HepG2 (cell line): Measurements from ENCODE around the gene HNRNPUL2. TPM values are rescaled to one million over a fixed set of nuclear protein-coding genes. Genes with fewer than 3 reads are reported as not detected.

Experiments used
- ATAC-seq: fragments of 200-7000 bp; cut with Tn5 transposase; 3 replicates; pipeline ENCODE4 v1.9.1; 2020; ENCODE audit warnings: mild to moderate bottlenecking, moderate library complexity
- BruUV-seq: library from RNA; stranded (reverse); fragments of 400-500 nt; replicated peaks from 2 replicates; lab custom pipeline; 2021; lab: Mats Ljungman, UMichigan
- CTCF ChIA-PET: fragments of 300-600 bp; formaldehyde crosslinking; extraction: SDS; loops from one replicate; lab custom pipeline; 2021; ENCODE audit warnings: low total read pairs, inconsistent platforms, low intra/inter-chr PET ratio; lab: Yijun Ruan, JAX
- POLR2A ChIA-PET: fragments of 350-600 bp; sonication (Branson Sonifier 250); formaldehyde crosslinking; loops from one replicate; lab custom pipeline; 2020; ENCODE audit warnings: antibody characterized with exemption, inconsistent platforms; lab: Yijun Ruan, JAX
- DNase-seq: peaks from one replicate; pipeline ENCODE4 v3.0.0-alpha.2; 2015; ENCODE audit warnings: low spot score
- FAIRE-seq: peaks from 3 replicates; lab custom pipeline; 2011; peaks lifted over from hg19 to GRCh38; lab: Jason Lieb, UNC
- H2AFZ ChIP-seq: one replicate; pipeline ENCODE4 v1.6.1; 2011; ENCODE audit warnings: low read length, inconsistent platforms
- H3K27ac ChIP-seq: fragments of 300-600 bp; 3 replicates; pipeline ENCODE4 v1.8.0; 2011; ENCODE audit warnings: mixed run types, mild to moderate bottlenecking, mixed read lengths, low read length, inconsistent platforms; ENCODE audit not compliant: insufficient read depth; ENCODE audit errors: extremely low read length
- H3K27me3 ChIP-seq, 2 experiments: fragments of 200-600 bp in 1 of 2; 2 replicates in 1 of 2; 3 replicates in 1 of 2; pipeline versions ENCODE4 v1.6.0 to v1.8.0; 2011; ENCODE audit warnings: low read length in 2 of 2, mild to moderate bottlenecking in 2 of 2, moderate library complexity in 2 of 2, inconsistent platforms in 1 of 2; ENCODE audit not compliant: insufficient read depth in 2 of 2, control insufficient read depth in 1 of 2
- H3K36me3 ChIP-seq, 2 experiments: fragments of 200-600 bp in 1 of 2; replicated peaks in 1 of 2; 2 replicates in 1 of 2; 3 replicates in 1 of 2; pipeline versions ENCODE4 v1.5.1 to v1.8.0; 2011; ENCODE audit warnings: low read length in 2 of 2, inconsistent platforms in 1 of 2; ENCODE audit not compliant: insufficient read depth in 2 of 2, control insufficient read depth in 1 of 2
- H3K4me1 ChIP-seq: 2 replicates; pipeline ENCODE4 v1.5.1; 2012; ENCODE audit warnings: low read length, inconsistent platforms; ENCODE audit not compliant: insufficient read depth
- H3K4me2 ChIP-seq: 2 replicates; pipeline ENCODE4 v1.6.0; 2011; ENCODE audit warnings: low read depth, low read length, inconsistent platforms
- H3K4me3 ChIP-seq, 3 experiments: fragments of 200-600 bp in 1 of 3; sonication (generic), shearing (Covaris generic) in 1 of 3; replicated peaks in 1 of 3; 2 replicates each; pipeline ENCODE4 v1.5.1; 2011 to 2016; ENCODE audit warnings: low read length in 3 of 3, inconsistent platforms in 2 of 3, low read depth in 2 of 3, mild to moderate bottlenecking in 2 of 3, control low read depth in 1 of 3, mixed read lengths in 1 of 3; ENCODE audit not compliant: insufficient read depth in 1 of 3
- H3K79me2 ChIP-seq: one replicate; pipeline ENCODE4 v1.6.1; 2011; ENCODE audit warnings: low read length, inconsistent platforms; ENCODE audit not compliant: insufficient read depth
- H3K9ac ChIP-seq: 2 replicates; pipeline ENCODE4 v1.6.0; 2011; ENCODE audit warnings: mild to moderate bottlenecking, low read depth, low read length, inconsistent platforms; ENCODE audit not compliant: insufficient read depth
- H3K9me3 ChIP-seq: 2 replicates; pipeline ENCODE4 v1.5.1; 2012; ENCODE audit warnings: mild to moderate bottlenecking, low read length
- H4K20me1 ChIP-seq: 2 replicates; pipeline ENCODE4 v1.6.0; 2011; ENCODE audit warnings: inconsistent platforms, mild to moderate bottlenecking, low read length, moderate library complexity; ENCODE audit not compliant: insufficient read depth
- CBFB ChIP-seq: sonication (generic); formaldehyde crosslinking; IDR thresholded peaks from 2 replicates; pipeline ENCODE4 v1.4.0; 2020; ENCODE audit warnings: missing genetic modification reagents
- CREB1 ChIP-seq, 2 experiments: fragments of 450-650 bp in 1 of 2; IDR thresholded peaks; 2 replicates each; pipeline ENCODE4 v1.6.1; 2016 to 2017; ENCODE audit warnings: control low read depth in 1 of 2, mild to moderate bottlenecking in 1 of 2, missing compliant biosample characterization in 1 of 2, missing genetic modification characterization in 1 of 2
- HNRNPL ChIP-seq: fragments of 200-400 bp; formaldehyde crosslinking; IDR thresholded peaks from 2 replicates; pipeline ENCODE4 v1.6.1; 2017; ENCODE audit warnings: mild to moderate bottlenecking, low read depth, low read length
- ISX ChIP-seq: sonication (generic); formaldehyde crosslinking; conservative IDR thresholded peaks from 2 replicates; pipeline ENCODE4 v1.5.0; 2020; ENCODE audit warnings: missing genetic modification reagents
- JUND ChIP-seq: sonication (generic); formaldehyde crosslinking; IDR thresholded peaks from 2 replicates; pipeline ENCODE4 v1.8.0; 2022; ENCODE audit warnings: mild to moderate bottlenecking, missing genetic modification reagents
- LCORL ChIP-seq, 2 experiments: fragments of 450-650 bp in 1 of 2; sonication (generic) in 1 of 2; formaldehyde crosslinking in 1 of 2; IDR thresholded peaks; 2 replicates each; pipeline versions ENCODE4 v1.5.0 to v1.6.1; 2017 to 2020; ENCODE audit warnings: antibody characterized with exemption in 1 of 2, missing genetic modification reagents in 1 of 2
- PHF21A ChIP-seq: sonication (generic); formaldehyde crosslinking; IDR thresholded peaks from 2 replicates; pipeline ENCODE4 v1.5.0; 2020; ENCODE audit warnings: mild to moderate bottlenecking, missing genetic modification reagents
- SKIL ChIP-seq: sonication (generic); formaldehyde crosslinking; IDR thresholded peaks from 2 replicates; pipeline ENCODE4 v1.8.0; 2022; ENCODE audit warnings: missing genetic modification reagents, mild to moderate bottlenecking, moderate library complexity, borderline replicate concordance
- SMAD9 ChIP-seq: sonication (generic); formaldehyde crosslinking; IDR thresholded peaks from 2 replicates; pipeline ENCODE4 v1.5.1; 2020; ENCODE audit warnings: mild to moderate bottlenecking, missing genetic modification reagents
- SNAI1 ChIP-seq: sonication (generic); formaldehyde crosslinking; IDR thresholded peaks from 2 replicates; pipeline ENCODE4 v1.5.0; 2020; ENCODE audit warnings: mild to moderate bottlenecking, missing genetic modification reagents, borderline replicate concordance
- SP1 ChIP-seq, 2 experiments: fragments of 450-650 bp in 1 of 2; sonication (generic) in 1 of 2; formaldehyde crosslinking in 1 of 2; IDR thresholded peaks; 2 replicates each; pipeline versions ENCODE4 v1.4.0 to v1.6.1; 2016 to 2020; ENCODE audit warnings: missing genetic modification reagents in 1 of 2
- ZBTB7A ChIP-seq: sonication (generic); formaldehyde crosslinking; IDR thresholded peaks from 2 replicates; pipeline ENCODE4 v1.8.0; 2022; ENCODE audit warnings: mild to moderate bottlenecking, missing genetic modification reagents
- ZFP91 ChIP-seq: sonication (generic); formaldehyde crosslinking; IDR thresholded peaks from 2 replicates; pipeline ENCODE4 v1.9.0; 2022; ENCODE audit warnings: missing genetic modification reagents, mild to moderate bottlenecking, borderline replicate concordance
- ZFYVE20 ChIP-seq: sonication (generic); formaldehyde crosslinking; IDR thresholded peaks from 2 replicates; pipeline ENCODE4 v1.8.0; 2023; ENCODE audit warnings: low read depth, mild to moderate bottlenecking, moderate library complexity, missing genetic modification reagents, borderline replicate concordance
- ZNF556 ChIP-seq: sonication (generic); formaldehyde crosslinking; IDR thresholded peaks from 2 replicates; pipeline ENCODE4 v1.4.0; 2020; ENCODE audit warnings: mild to moderate bottlenecking, missing genetic modification reagents, borderline replicate concordance
- ZNF709 ChIP-seq: sonication (generic); formaldehyde crosslinking; IDR thresholded peaks from 2 replicates; pipeline ENCODE4 v1.5.0; 2020; ENCODE audit warnings: mild to moderate bottlenecking, missing genetic modification reagents
- ZSCAN31 ChIP-seq: sonication (generic); formaldehyde crosslinking; IDR thresholded peaks from 2 replicates; pipeline ENCODE4 v1.5.0; 2020; ENCODE audit warnings: low read depth, mild to moderate bottlenecking, missing genetic modification reagents
- ZZZ3 ChIP-seq: sonication (generic); formaldehyde crosslinking; IDR thresholded peaks from 2 replicates; pipeline ENCODE4 v1.4.0; 2020; ENCODE audit warnings: missing genetic modification reagents, mild to moderate bottlenecking, borderline replicate concordance
- WGBS: methylation state at CpG from one replicate; pipeline ENCODE4 v1.1.6; 2017; ENCODE audit warnings: low lambda C conversion rate; 5-methylcytosine and 5-hydroxymethylcytosine counted together
- in situ Hi-C: cut with HindIII; loops from 2 replicates; pipeline ENCODE4 v1.10.0; 2017; ENCODE audit warnings: low pct_unique_long_range_greater_than_20kb; ENCODE audit not compliant: extremely low pct_ligation_motif_present
- intact Hi-C: fragments of 100-400 bp; cut with micrococcal nuclease; formaldehyde crosslinking; loops from one replicate; pipeline ENCODE4 v1.10.0; 2022; ENCODE audit not compliant: unreplicated experiment
- polyA plus RNA-seq, 8 experiments: library from polyadenylated mRNA; depleted of rRNA in 3 of 8; stranded (reverse) in 7 of 8; unstranded in 1 of 8; fragments of >200 nt; fragmentation: Illumina TruSeq in 4 of 8; extraction: Trizol in 4 of 8; gene quantifications; 2 replicates each; pipeline versions ENCODE4 v1.2.1 to v1.2.3, GENCODE V29; 2011 to 2016; ENCODE audit warnings: low read depth in 4 of 8, missing spikeins in 1 of 8, mixed read lengths in 1 of 8; ENCODE audit not compliant: insufficient read depth in 1 of 8
- total RNA-seq, 5 experiments: library from RNA; depleted of rRNA; stranded (reverse); fragments of >200 nt; fragmentation: Illumina TruSeq; extraction: Trizol; gene quantifications; 2 replicates each; pipeline ENCODE4 v1.2.3, GENCODE V29; 2016; ENCODE audit warnings: low read depth in 1 of 5

HNRNPUL2 gene
- total and polyA plus RNA-seq, 2 of the 13 experiments (the other 11 are each of a cell fraction or from before 2014, with no cell fraction given): 8.4 to 9.6 TPM

- no peaks in the 10 kb centered on the region; a peak in 1 of 5 replicates for H3K27me3 ChIP-seq
- ChIA-PET POLR2A (interaction anchor here (0.9 to 6.6 kb wide), 30 partner anchors 8 to 247 kb away, joined by 3 to 53 read pairs (median 6); partner anchors contain the start of genes AHNAK, B3GAT3, EEF1G and GANAB), CTCF (no interaction called here)
- peak overlapping the region; percentile 76 to 98 (median 91) for H3K4me3 ChIP-seq
- ATAC-seq: peak; percentile 22
- peak; percentile 62 for FAIRE-seq
- in situ Hi-C loops (no loop called here), intact Hi-C loops (no loop called here)
- no peaks in the 10 kb centered on the region; the same call in none of the 2 replicates for H4K20me1 ChIP-seq
- BruUV-seq: TSS peak; percentile 61
- peak overlapping the region; percentile 90 for H3K27ac ChIP-seq
- peak overlapping the region; percentile 96 for H3K9ac ChIP-seq
- DNase-seq: no peak
- H3K36me3 ChIP-seq: peaks cover 0 to 15% of the 10 kb centered on the region in 2 experiments; a peak in 2 of 5 replicates
- H3K9me3 ChIP-seq: no peaks in the 10 kb centered on the region
- H3K4me2 ChIP-seq: peak overlapping the region; percentile 76
- peak overlapping the region; percentile 80 for H2AFZ ChIP-seq
- peaks cover 65% of the 10 kb centered on the region for H3K4me1 ChIP-seq
- 4% methylated on average over 15 of the region's 17 CpGs for WGBS
- H3K79me2 ChIP-seq: peaks cover 37% of the 10 kb centered on the region
- TF ChIP-seq SMAD9 (0 out of 2 replicates have a peak, but pooled peaks have one; percentile 7), JUND (CRISPR knock-in tag) (0 out of 2 replicates have a peak, but pooled peaks have one; percentile 27), LCORL (IDR thresholded peaks at IDR 0.05) (no peak), LCORL (CRISPR knock-in tag; IDR thresholded peaks at IDR 0.05) (peak; percentile 68; the same call in 1 of the 2 replicates), ZFP91 (CRISPR knock-in tag) (no peak; the same call in 1 of the 2 replicates), ISX (CRISPR knock-in tag) (0 out of 2 replicates have a peak, but pooled peaks have one; percentile 71), ZSCAN31 (CRISPR knock-in tag) (no peak), CBFB (CRISPR knock-in tag) (peak; percentile 25; the same call in 1 of the 2 replicates), CREB1 (IDR thresholded peaks at IDR 0.05) (no peak), CREB1 (CRISPR knock-in tag; IDR thresholded peaks at IDR 0.05) (peak; percentile 28; the same call in 1 of the 2 replicates), SP1 (IDR thresholded peaks at IDR 0.05) (no peak), SP1 (CRISPR knock-in tag; IDR thresholded peaks at IDR 0.05) (0 out of 2 replicates have a peak, but pooled peaks have one; percentile 3), ZZZ3 (CRISPR knock-in tag) (peak; percentile 13; the same call in 1 of the 2 replicates), SNAI1 (CRISPR knock-in tag) (0 out of 2 replicates have a peak, but pooled peaks have one; percentile 19), ZNF556 (CRISPR knock-in tag) (0 out of 2 replicates have a peak, but pooled peaks have one; percentile 2), PHF21A (CRISPR knock-in tag) (0 out of 2 replicates have a peak, but pooled peaks have one; percentile 69), HNRNPL (no peak), ZNF709 (0 out of 2 replicates have a peak, but pooled peaks have one; percentile 12), ZFYVE20 (0 out of 2 replicates have a peak, but pooled peaks have one; percentile 25), SKIL (CRISPR knock-in tag) (no peak), ZBTB7A (CRISPR knock-in tag) (0 out of 2 replicates have a peak, but pooled peaks have one; percentile 37)
Observed at GRCh38 chr11:62671236-62671607, 56.0 kb downstream of the HNRNPUL2 start.
